ENCODE results near the gene KCNK10. TPM values are rescaled to one million over a fixed set of nuclear protein-coding genes. Genes with fewer than 3 reads are reported as not detected.

KCNK10 gene
- total RNA-seq, 1 donor from 2014 or later: 1.4 TPM

DNA sequence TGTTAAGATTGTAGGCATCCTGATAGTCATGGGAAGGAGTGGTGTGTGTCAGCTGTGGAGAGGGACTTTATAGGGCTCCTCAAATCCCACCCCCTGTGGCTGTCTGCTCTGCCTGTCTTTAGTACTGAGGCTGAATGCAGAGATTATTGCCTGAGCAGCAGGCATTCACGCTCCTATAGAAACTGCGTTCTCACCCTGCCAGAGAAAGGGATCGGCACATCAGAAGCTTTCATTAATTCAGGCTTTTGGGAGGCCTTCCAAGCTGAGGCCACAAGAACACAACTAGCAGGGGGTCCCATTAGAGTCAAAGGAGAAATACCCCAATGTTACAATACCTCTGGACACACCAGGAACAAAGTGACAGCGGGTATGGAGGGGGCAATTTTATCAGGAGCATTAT is 12.6 kb downstream of the KCNK10 start:
- Mint-ChIP-seq H3K4me1 (ENCODE audit: unreplicated experiment) (no peaks in the 10 kb centered on the region), H3K36me3 (no peaks in the 10 kb centered on the region), H3K9me3 (no peaks in the 10 kb centered on the region), H3K27me3 (peaks cover 22% of the 10 kb centered on the region), H3K27ac (no peak overlapping the region), H3K4me3 (no peak overlapping the region)
- TF ChIP-seq, protein P1, sequence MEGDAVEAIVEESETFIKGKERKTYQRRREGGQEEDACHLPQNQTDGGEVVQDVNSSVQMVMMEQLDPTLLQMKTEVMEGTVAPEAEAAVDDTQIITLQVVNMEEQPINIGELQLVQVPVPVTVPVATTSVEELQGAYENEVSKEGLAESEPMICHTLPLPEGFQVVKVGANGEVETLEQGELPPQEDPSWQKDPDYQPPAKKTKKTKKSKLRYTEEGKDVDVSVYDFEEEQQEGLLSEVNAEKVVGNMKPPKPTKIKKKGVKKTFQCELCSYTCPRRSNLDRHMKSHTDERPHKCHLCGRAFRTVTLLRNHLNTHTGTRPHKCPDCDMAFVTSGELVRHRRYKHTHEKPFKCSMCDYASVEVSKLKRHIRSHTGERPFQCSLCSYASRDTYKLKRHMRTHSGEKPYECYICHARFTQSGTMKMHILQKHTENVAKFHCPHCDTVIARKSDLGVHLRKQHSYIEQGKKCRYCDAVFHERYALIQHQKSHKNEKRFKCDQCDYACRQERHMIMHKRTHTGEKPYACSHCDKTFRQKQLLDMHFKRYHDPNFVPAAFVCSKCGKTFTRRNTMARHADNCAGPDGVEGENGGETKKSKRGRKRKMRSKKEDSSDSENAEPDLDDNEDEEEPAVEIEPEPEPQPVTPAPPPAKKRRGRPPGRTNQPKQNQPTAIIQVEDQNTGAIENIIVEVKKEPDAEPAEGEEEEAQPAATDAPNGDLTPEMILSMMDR (conservative IDR thresholded peaks at IDR 0.05): no peak
- no peak for DNase-seq (ENCODE audit: extremely low spot score, unreplicated experiment)

DNA sequence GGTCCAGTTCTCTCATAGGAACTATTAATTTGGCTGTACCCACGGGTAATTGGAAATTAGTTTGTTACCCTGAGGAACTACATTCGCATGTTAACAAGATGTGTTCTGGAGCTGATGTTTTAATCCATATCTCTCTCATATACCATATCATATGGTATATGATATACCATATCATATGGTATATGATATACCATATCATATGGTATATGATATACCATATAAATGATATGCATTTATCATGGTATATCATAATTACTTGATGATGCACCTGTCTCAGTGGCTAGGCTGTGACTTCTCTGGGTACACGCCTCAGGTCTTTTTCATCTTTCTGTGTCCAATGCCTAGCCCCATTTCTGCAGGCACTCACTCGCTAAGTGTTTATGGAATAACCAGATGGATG is 13.0 kb downstream of the KCNK10 start:
- H3K36me3 Mint-ChIP-seq: no peaks in the 10 kb centered on the region
- no peaks in the 10 kb centered on the region for H3K9me3 Mint-ChIP-seq
- H3K27ac Mint-ChIP-seq: no peak overlapping the region
- TF ChIP-seq, protein P1 (conservative IDR thresholded peaks at IDR 0.05): no peak
- no peaks in the 10 kb centered on the region for H3K4me1 Mint-ChIP-seq (ENCODE audit: unreplicated experiment)
- H3K4me3 Mint-ChIP-seq: no peak overlapping the region
- no peak for DNase-seq (ENCODE audit: extremely low spot score, unreplicated experiment)
- H3K27me3 Mint-ChIP-seq: peaks cover 22% of the 10 kb centered on the region

DNA sequence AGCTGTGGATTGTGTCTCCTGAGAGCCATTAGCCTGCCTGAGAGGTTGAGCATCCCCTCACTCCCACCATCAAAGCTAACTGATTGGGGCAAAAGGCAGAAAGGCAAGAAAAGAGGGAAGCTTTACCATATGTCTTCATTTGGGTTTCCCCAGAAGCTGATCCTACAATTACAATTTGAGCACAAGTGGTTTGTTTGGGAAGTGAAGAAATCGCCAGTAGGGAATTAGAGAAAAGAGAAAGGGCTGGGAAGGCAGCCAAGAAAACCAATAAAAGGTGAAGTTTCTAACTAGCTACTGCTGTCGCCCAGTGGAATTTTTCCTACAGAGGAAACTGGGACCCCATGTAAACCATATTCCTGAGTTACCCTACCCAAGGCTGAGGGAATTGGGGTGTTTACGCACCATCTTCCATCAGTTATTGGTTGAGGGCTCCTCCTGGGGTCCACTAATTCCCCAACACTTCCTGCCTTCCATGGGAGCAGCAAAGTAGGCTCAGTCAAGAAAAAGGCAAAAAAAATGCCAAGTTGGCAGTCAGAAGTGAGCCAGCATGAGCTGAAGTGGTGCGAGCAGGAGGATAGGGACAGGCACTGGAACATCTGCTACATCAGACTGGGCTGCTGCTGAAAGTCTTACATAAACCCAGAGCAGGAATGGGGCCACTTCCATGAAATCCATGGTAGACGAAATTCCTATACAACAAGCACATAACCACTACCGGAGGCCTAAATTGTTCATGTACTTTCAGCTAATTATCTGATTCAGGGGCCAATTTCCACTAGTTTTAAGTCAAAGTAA is 17.3 kb downstream of the KCNK10 start:
- Mint-ChIP-seq H3K9me3 (peaks cover 4% of the 10 kb centered on the region), H3K4me3 (no peak overlapping the region), H3K36me3 (no peaks in the 10 kb centered on the region), H3K27me3 (peaks cover 20% of the 10 kb centered on the region), H3K27ac (no peak overlapping the region), H3K4me1 (ENCODE audit: unreplicated experiment) (no peaks in the 10 kb centered on the region)
- TF ChIP-seq, protein P1 (conservative IDR thresholded peaks at IDR 0.05): no peak
- no peak for DNase-seq (ENCODE audit: extremely low spot score, unreplicated experiment)

DNA sequence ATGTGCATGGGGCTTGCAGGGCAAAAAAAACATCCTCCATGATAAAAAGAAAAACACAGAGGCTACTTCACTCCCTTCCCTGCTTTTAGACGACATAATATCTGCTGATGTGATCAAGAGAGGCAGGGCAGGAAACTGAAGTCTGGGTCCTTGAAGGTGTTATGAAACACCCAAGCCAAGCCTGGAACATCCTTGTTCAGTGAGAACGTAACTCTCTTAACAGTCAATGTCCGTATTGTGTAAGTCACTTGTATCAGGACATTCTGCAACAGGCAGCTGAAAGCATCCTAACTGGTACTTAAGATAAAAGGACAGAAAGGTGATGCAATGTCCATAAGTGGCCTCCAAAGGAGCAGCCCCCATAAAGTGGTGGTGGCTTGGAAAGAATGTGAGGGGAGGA is 20.0 kb downstream of the KCNK10 start:
- no peak for DNase-seq (ENCODE audit: extremely low spot score, unreplicated experiment)
- TF ChIP-seq, protein P1 (conservative IDR thresholded peaks at IDR 0.05): no peak
- Mint-ChIP-seq H3K4me3 (no peak overlapping the region), H3K27ac (no peak overlapping the region), H3K36me3 (no peaks in the 10 kb centered on the region), H3K4me1 (ENCODE audit: unreplicated experiment) (no peaks in the 10 kb centered on the region), H3K27me3 (peaks cover 28% of the 10 kb centered on the region), H3K9me3 (peaks cover 4% of the 10 kb centered on the region)

DNA sequence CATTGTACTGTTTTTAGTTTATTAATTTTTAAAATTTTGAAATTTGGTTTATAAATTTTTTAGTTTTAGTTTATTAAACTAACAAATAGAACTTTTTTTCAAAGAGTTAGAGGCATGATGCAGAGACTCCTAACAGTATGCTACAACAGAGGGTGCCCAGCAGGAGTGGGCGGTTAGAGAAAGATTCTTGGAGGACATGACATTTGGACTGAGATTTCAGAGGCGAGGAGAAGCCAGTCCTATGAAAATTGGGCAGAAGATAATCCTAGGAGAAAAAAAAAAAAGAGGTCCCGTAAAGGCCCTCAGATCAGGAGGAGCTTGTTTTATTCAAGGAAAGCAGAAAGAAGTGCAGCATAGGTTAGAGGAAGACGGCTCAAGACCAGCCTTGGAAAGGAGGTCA is 21.7 kb downstream of the KCNK10 start:
- TF ChIP-seq, protein P1 (conservative IDR thresholded peaks at IDR 0.05): no peak
- peaks cover 30% of the 10 kb centered on the region for H3K27me3 Mint-ChIP-seq

More for the DNA sequence above, 21.7 kb downstream of the KCNK10 start:
- no peaks in the 10 kb centered on the region for H3K4me1 Mint-ChIP-seq (ENCODE audit: unreplicated experiment)
- no peak for DNase-seq (ENCODE audit: extremely low spot score, unreplicated experiment)
- no peak overlapping the region for H3K27ac Mint-ChIP-seq
- H3K9me3 Mint-ChIP-seq: peaks cover 4% of the 10 kb centered on the region
- no peaks in the 10 kb centered on the region for H3K36me3 Mint-ChIP-seq
- no peak overlapping the region for H3K4me3 Mint-ChIP-seq
